Loucy (cell line): Measurements from ENCODE around the gene CHMP4B.

Source experiments
- EZH2phosphoT487 ChIP-seq: fragments of 200-600 bp; IDR thresholded peaks from 2 replicates; pipeline ENCODE4 v1.6.1; 2018; ENCODE audit warnings: antibody characterized with exemption, mild to moderate bottlenecking, moderate library complexity, borderline replicate concordance
- TF ChIP-seq, protein P1 (sequence below): fragments of 200-600 bp; sonication (generic); conservative IDR thresholded peaks from 2 replicates; pipeline ENCODE4 v1.5.1; 2014; ENCODE audit warnings: mild to moderate bottlenecking, antibody characterized with exemption, low read length

- TF ChIP-seq, protein P1, sequence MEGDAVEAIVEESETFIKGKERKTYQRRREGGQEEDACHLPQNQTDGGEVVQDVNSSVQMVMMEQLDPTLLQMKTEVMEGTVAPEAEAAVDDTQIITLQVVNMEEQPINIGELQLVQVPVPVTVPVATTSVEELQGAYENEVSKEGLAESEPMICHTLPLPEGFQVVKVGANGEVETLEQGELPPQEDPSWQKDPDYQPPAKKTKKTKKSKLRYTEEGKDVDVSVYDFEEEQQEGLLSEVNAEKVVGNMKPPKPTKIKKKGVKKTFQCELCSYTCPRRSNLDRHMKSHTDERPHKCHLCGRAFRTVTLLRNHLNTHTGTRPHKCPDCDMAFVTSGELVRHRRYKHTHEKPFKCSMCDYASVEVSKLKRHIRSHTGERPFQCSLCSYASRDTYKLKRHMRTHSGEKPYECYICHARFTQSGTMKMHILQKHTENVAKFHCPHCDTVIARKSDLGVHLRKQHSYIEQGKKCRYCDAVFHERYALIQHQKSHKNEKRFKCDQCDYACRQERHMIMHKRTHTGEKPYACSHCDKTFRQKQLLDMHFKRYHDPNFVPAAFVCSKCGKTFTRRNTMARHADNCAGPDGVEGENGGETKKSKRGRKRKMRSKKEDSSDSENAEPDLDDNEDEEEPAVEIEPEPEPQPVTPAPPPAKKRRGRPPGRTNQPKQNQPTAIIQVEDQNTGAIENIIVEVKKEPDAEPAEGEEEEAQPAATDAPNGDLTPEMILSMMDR, result no peak
- no peak for TF ChIP-seq EZH2phosphoT487
These were observed 14.8 kb upstream of the CHMP4B start for GRCh38 chr20:33796263-33796906.
